HUDEP-2 (cell line): ENCODE data around the gene CELSR1.

Source experiments
- DNase-seq, 76 experiments: peaks; one replicate each; lab custom pipeline; 2025; ENCODE audit not compliant: unreplicated experiment in 76 of 76; lab: John Stamatoyannopoulos, UW

Gene CELSR1

DNA sequence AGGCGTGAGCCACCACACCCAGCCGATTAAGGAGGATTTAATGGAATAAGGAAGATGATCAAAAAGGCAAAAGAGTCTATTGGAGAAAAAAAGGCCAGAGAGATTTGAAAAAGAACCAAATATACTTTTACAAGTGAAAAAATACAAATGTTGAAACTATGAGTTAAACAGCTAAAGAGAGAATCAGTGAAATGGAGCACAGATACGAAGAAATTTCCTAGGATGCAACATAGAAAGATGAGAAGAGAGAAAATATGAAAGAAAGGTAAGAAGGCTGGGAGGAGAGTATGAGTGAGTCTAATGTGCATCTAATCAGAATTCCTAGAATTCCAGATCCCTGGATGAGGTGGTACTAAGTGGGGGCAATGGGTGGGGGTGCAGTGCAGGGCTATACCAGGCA is 19.4 kb upstream of the CELSR1 start:
- DNase-seq, result no peak

DNA sequence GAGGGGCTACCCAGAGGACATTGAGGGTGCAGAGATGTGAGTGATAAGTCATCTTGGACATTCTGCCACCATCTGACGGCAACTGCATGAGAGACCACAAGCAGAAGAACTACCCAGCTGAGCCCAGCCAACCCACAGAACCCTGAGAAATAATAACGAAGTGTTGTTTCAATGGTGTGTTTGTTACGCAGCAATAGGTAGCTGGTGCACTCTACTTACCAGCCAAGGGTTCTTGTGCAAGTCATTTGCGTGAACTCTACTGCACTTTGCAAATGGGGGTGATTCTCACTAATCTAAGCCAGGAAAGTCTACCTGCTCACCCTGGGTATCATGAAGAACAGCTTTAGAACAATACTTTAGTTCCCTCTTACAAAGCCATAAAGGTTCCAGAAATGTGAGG is 15.8 kb upstream of the CELSR1 start:
- no peak for DNase-seq

DNA sequence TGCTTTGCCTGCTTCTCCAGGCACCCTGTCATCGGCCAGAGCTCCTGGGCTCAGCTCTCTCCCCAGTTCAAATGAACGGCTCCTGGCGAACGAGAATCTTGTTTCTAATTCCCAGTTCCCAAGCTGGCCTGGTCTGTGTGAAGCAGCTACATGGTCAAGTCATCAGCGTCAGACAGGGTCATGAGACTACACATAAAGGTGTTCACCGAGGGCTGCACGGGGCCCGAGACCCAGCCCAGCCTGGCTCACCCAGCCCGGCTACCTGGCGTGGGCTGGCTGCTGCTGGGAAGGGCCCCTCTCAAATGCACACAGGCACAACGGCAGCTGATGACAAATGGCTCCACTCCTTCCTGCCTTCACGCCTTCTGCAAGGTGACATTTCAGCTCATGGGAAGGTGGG is 14.6 kb upstream of the CELSR1 start:
- no peak for DNase-seq

DNA sequence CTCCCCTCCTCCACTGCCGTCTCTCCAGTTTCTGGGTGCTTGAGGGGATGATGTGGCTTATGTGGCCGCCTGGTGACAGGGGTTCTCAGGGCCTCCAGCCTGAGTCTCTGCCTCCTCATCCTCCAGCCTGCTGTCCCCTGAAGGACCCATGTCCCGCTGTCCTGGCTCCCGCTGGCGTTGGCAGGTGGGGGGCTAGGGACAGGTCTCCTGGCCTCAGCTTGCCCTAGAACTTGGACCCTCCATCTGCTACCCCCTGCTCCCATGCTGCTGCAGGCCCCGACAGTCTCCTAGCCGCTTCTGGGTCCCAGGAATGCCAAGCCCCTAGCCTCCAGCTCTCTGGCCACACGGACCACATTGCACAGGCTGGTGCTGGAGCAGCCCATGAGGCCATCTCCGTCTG is 13.9 kb upstream of the CELSR1 start:
- no peak for DNase-seq

DNA sequence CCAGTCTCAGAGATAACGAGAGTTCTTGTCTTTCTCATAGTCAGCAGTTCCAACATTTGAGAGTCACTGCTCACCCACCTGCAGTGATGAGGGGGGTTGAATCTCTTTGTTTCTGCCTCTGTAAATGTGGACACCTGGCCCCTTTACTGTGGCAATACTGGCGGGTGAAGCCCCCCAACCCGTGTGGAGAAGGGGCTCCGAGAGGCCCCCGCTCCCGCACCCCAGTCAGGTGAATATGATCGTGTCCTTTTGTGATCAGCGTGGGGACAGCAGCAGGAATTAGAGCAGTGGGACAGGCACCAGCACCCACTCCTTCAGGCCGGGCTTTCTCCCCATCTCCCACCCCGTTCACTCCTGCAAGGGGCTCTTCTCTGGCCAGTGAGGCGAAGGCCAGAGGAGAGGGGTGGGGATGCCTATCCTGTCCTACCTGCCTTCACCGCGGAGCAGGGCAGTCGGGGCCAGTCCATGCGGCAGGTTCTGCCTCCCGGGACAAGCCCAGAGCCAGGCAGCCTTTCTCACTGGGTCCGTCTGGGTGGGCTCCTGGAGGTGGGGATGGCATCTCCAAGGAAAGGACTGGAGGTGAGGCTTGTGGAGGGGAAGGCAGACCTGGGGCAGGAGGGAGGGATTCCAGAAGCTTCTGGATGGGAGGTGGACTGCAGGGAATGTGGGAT is 12.7 kb upstream of the CELSR1 start:
- no peak for DNase-seq

DNA sequence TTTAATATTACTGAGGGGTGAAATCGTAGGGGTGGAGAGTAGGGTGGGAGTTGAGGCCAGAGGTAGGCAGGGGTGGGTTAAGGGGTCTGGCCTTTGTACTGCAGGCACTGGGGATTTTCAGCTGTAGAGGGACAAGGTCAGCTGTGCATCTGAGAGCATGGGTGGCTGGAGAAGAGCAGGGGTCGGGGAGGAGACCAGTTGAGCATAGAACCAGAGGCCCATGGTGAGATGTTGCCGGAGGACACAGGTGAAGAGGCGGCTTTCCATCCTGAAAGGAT is 12.1 kb upstream of the CELSR1 start:
- DNase-seq, result no peak

DNA sequence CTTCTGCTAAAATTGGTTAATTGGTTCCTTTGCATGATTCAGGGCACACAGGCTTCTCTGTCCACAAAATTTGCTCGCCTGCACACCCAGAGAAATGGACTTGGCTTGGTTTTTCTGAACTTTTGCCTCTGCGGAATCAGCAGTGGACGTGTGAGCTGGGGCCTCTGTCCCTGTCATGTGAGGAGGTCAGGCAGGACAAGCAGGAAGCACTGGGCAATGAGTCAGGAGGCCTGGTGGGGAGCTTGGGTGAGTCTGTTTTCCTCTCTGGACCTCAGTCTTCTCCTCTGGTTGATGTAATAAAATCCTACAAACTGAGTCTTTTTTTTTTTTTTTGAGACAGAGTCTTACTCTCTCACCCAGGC is 10.4 kb upstream of the CELSR1 start:
- DNase-seq, result no peak

DNA sequence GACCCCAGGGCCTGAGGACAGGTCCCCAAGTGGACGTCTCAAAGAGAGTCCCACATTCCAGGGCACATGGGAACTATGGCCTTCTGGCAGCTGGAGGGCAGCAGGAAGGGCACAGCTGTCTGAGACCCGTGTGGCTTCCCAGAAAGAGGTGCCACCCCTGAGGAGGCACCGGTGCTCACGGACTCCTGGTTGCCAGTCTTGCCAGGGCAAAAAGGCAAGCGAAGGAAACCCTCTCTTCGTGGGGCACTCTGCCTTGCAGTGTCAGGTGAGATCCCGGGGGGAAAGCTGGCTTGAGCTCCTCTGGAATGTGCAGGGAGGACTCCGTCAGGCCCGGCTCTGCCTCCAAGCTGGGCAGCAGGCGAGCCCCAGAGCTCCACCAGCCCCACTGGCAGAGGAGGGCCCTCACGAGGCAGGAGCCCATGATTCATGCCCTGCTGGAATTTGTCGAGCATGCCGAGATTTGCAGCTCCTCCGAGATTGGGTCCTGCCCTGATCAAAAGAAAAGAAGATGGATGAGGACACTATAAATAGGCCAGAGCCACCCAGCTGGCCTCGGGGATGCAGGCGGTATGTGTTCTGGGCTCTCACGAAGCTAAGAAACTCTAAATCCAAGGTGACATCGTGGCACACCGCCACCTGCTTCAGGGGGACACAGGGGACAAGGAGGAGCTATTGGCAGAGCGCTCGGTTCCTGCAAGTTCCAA is 9.9 kb upstream of the CELSR1 start:
- DNase-seq, result no peak

DNA sequence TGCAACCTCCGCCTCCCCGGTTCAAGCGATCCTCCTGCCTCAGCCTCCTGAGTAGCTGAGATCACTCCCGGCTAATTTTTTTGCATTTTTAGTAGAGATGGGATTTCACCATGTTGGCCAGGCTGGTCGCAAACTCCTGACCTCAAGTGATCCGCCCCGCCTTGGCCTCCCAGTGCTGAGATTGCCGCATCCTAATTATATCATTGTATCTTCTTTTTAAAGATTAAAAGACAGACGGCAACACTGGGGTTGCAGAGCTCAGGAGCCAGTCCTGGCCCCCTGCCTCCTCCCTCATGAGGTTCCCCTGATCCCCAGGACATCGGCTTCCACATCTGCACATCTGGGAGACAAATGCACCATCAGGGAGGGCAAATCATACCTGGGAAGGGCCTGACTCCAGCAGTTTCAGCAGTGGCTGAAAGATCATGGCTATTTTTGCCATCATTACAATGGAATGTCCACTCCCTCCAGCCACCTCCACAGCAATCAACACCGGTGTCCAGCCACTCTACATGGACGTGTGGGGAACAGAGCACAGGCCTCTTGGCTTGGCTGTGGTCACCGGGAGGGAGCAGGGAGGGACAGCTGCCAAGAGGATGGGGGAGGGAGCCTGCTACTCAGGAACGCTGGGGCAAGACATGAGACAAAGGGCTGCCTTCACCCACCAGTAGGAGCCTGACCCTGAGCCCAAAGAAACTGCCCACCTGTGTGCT is 9.2 kb upstream of the CELSR1 start:
- peak in 2 of 76 experiments; percentile 11 to 13 for DNase-seq

DNA sequence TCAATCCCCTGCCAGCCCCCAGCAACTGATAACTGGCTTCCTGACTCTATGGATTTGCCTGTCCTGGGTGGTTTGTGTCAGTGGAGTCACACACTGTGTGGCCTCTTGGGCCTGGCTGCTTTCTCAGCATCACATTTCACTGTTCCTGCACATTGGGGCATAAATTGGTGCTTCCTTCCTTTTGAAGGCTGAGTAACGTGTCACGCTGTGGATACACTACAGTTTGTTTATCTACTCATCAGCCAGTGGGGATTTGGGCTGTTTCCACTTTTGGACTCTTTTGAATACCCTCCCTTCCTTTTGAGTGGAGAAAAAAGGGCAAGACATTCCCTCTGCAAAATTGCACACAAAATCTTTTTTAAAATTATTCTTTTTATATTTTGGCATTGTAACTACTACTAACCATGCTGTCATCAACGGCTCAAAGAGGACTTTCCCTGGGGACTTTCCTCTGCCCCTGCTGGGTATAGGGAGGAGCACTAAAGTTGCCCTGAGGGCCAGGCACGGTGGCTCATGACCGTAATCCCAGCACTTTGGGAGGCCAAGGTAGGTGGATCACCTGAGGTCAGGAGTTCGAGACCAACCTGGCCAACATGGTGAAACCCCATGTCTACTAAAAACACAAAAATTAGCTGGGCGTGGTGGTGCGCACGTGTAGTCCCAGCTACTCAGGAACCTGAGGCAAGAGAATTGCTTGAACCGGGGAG is 7.8 kb upstream of the CELSR1 start:
- DNase-seq, result no peak

DNA sequence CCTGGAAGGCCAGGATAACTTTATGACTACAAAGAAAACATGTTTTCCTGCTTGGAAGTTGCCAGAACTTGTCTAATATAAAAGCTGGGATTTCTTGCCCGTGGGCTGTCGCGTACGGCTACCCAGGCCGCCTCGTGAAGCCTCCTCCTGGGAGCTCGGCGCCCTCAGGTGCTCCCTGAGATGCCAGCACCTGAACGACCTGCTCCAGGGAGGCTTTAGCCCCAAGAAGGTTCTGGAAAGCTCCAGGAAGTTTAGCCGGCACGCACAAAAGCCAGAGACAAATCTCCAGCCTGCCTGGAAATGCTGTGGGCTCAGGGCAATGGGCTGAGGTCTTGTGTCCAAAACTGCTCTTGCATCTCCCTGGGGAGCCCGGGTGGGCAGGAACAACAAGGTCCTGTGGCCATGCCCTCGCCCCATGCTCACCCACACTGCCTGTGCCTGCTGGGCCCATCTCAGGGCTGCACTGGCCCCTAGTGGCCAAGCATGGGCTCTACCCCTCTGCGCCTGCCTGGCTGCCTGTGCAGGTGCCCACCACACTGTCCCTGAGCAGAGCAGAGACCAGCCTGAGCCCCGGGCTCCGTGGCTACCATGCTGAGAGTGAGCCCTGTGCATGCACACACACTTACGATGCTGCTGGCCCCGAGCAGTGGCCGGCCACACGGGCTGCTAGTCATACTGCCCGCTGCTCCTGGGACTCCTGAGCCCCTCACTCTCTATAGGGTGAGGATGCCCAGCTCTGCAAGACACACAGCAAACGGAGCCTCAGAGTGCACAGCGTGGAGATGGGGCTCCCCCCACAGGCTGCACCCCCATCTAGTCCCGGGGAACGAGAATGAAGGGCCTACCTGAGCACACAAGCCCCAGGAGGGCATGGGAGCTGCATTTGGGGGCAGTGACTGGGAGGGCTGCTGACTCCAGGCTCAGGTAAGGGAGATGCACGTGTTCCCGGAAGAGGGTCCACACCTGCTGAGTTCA is 4.9 kb upstream of the CELSR1 start:
- DNase-seq, result peak in 66 of 76 experiments; percentile 9 to 80 (median 50)

DNA sequence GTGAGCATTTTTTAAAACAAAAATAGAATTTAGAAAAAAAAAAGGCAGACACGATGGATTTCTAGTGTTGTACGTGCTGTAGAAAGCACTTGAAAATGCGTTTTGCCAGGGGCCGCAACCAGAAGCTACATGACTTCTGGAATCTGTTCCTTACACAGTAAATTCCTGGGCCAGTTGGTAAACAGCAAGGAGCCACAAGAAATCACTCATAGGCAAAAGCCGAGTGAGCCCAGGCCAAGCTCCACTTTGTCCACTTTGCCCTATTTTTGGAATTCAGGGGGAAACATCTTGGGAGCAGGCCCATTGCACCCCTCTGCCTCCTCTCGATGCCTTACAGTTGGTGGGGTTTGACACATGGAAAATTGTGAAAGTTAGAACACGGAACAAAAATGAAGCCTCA is 4.1 kb upstream of the CELSR1 start:
- no peak for DNase-seq

DNA sequence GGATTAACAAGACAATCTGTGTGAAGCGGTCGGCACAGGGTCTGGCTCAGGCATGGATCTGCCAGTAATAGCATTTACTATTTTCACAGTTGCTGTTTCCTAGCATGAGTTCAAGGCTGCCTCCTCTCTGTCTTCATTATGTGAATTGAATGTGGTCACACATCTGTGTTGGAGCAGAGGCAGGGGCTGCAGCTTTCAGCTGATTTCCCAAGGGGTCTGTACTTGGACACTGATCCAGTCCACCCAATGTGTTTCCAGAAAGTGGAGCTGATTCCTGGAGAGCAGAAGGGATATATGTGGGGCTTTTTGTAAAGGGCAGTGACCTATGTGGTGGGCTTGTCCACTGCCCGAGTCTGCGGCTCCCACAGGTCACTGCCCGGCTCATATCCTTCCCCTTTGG is 3.5 kb upstream of the CELSR1 start:
- no peak for DNase-seq

DNA sequence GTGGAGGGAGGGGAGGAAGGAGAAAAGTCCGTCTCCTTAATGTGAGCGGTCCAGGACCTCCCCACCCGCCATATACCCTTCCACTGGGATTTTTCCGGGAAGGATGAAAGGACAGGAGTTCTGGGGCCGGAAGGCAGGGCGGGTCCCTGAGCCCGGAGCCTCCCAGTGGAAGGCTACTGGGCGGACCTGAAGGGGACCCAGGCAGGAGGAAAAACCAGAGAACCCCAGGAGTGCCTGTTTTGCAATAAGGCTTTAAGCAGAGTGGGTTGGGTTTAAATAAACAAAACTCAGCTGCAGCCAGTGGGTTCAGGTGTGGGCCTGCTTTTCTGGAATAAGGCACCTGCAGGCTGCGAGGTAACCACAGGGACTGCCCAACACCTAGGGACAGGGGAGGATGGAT is 1.7 kb upstream of the CELSR1 start:
- no peak for DNase-seq

DNA sequence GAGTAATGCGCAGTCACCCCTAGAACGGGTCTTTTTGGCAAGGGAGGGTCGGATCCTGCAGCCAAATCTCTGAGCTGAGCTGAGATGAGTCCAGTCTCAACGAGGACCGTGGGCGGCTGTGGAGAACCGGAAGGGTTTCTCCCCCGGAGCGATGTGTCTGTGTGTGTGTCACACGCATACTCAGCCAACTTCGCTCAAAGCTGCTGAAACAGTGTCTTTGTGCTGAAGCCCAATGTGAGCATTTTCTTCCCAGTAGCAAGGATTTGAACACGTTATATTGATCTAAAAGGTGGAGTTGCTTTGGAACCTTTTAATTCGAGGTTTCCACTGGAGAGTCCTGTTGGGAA is 1.4 kb upstream of the CELSR1 start:
- peak in 2 of 76 experiments; percentile 7 to 8 for DNase-seq

DNA sequence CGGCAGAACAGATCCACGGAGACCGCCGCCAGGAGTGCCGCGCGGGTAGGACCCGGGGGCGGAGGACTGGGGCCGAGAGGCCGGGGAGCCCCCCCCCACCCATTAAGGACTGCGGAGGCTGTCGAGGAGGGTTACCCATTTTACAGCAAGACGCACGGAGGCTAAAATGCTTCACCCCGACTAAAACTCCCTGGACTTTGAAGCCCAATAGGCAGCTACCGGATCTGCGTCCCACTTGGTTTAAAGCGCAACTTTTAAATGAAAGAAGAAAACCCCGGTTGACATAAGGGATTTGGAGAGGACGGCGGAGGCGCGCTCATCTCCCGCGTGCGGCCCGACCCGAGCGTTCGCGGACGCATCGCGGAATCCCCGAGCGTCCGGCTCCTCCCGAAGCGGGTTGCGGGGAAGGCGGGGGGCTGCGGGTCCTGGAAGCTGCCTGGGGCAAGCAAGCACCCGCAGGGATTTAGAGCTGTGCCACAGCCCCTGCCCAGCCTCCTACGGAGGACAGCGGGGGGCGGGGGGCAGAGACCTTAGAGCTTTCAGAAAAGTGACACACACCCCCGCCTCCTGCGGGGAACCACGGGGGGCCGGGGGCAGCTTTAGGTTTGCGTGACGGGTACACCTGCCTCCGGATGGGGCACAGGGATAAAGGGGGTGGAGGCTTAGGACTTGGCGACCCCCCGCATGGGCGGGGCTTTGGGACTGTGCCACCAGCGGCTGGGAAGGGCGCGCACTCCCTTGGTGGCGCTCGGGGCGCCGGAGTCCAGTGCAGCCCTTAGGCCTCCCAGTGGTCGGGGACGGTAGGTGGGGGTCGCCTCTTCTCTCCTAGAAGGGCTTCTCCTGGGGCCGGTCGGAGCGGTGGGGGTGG is 760 bp upstream of the CELSR1 start:
- peak in 1 of 76 experiments; percentile 10 for DNase-seq

DNA sequence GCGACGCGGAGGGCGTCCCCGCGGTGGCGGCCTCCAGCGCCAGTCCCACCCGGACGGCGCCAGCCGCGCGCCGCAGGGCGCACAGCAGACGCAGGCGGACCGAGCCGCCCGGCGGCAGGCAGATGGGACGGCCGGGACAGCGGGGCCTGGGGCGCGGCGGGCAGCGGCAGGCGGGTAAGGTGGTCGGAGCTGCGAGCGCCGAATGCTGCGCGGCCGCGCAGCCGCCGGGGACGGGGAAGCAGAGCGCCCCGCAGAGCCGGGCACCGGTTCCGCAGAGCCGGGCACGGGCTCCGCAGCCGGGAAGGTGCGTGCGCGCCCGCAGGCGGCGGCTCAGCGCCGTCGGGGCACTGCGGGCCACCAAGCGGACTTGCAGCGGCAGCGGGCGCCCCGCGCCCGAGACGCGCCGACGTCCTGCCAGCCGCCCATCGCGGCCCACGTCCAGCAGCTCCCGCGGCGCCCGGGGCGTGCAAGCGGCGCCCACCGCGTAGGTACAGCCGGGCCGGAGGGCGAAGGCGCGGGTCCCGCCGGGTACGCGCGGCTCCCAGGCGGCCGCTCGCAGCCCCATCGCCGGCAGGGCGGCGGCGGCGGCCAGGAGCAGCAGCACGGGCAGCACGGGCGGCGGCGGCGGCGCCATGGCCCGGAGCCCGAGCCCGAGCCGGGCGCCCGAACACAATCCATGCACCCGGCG is 739 bp downstream of the CELSR1 start:
- no peak for DNase-seq

DNA sequence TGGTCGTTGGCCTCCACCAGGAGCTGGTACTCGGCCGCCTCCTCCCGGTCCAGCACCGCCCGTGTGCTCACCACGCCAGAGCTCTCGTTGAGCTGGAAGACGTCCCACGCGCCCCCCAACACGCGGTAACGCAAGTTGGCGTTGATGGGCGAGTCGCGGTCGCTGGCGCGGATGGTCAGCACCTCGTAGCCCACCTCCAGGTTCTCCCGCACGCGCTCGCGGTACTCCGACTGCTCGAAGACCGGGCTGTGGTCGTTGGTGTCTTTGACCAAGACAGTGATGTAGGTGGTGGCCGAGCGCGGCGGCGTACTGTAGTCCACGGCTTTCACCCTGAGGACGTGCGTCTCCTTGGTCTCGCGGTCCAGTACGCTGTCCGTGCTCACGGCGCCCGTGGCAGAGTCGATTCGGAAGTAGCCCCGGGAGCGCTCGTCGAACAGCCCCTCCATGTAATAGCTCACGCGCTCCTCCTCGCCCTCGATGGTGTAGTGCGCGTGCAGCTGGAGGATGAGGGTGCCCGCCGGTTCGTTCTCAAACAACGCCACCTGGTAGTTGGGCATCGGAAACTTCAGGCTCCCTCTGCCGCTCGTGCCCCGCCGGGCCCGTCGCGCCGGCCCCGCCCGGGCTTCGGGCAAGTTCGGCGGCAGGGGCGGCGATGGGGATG is 1.4 kb downstream of the CELSR1 start:
- DNase-seq, result no peak
